ENCODE results near the gene KIF5B. TPM values are rescaled to one million over a fixed set of nuclear protein-coding genes. Genes with fewer than 3 reads are reported as not detected.
A peak's percentile ranks its signal among the peaks of the same experiment; 100 is the strongest.
"Not testable (repeated sequence)": the region's sequence is repeated elsewhere in the genome, so short reads cannot be mapped to it uniquely, and the experiment has no call there.

The KIF5B gene
- 78.1 TPM for total RNA-seq

- intact Hi-C loops (cut with DNase I), result loop anchor here (5.0 kb wide), 3 partner anchors 51 to 291 kb away; partner anchors contain the start of gene EPC1
- peak; percentile 27 to 90 for DNase-seq (ENCODE audit: low spot score in 2 of 2)
- no peaks in the 10 kb centered on the region for H3K9me3 ChIP-seq
- no peak for TF ChIP-seq CTCF (IDR thresholded peaks at IDR 0.05)
- H3K27ac ChIP-seq, result peak within 1 kb of the TSS; percentile 98 to 100
- H3K36me3 ChIP-seq, result no peaks in the 10 kb centered on the region
- no peaks in the 10 kb centered on the region for H3K27me3 ChIP-seq
- peaks cover 0 to 12% of the 10 kb centered on the region in 2 donors for H3K4me1 ChIP-seq
- peak within 1 kb of the TSS; percentile 79 to 98 for H3K4me3 ChIP-seq
Measured at GRCh38 chr10:32056136-32057035, at the start of gene KIF5B. Gene KIF5B (minus strand): TSS chr10:32056425. CDS start chr10:32055973, 452 bp downstream.

- peaks cover 0 to 13% of the 10 kb centered on the region in 2 donors for H3K4me1 ChIP-seq
- no peak overlapping the region for H3K4me3 ChIP-seq
- TF ChIP-seq CTCF (IDR thresholded peaks at IDR 0.05), result no peak
- H3K9me3 ChIP-seq, result no peaks in the 10 kb centered on the region
- intact Hi-C loops (cut with DNase I), result loop anchor here (5.0 kb wide), 1 partner anchor 49 kb away; the partner anchor contains the start of gene KIF5B
- no peaks in the 10 kb centered on the region for H3K36me3 ChIP-seq
- no peak overlapping the region for H3K27ac ChIP-seq
- DNase-seq (ENCODE audit: low spot score in 2 of 2), result no peak
- H3K27me3 ChIP-seq, result no peaks in the 10 kb centered on the region
Measured at GRCh38 chr10:32105782-32106382, 49.7 kb upstream of the KIF5B start.

- Histone ChIP-seq H3K4me3 (no peak overlapping the region), H3K4me1 (peaks cover 0 to 13% of the 10 kb centered on the region in 2 donors), H3K9me3 (no peaks in the 10 kb centered on the region), H3K27me3 (no peaks in the 10 kb centered on the region), H3K36me3 (no peaks in the 10 kb centered on the region), H3K27ac (peak overlapping the region; percentile 38 to 57)
- no peak for TF ChIP-seq CTCF (IDR thresholded peaks at IDR 0.05)
- no peak for DNase-seq (ENCODE audit: low spot score in 2 of 2)
- intact Hi-C loops (cut with DNase I), result loop anchor here (5.0 kb wide), 1 partner anchor 48 kb away; the partner anchor contains the start of gene KIF5B
Measured at GRCh38 chr10:32104622-32105509, 48.6 kb upstream of the KIF5B start.

- H3K9me3 ChIP-seq, result no peaks in the 10 kb centered on the region
- no peak overlapping the region for H3K4me3 ChIP-seq
- intact Hi-C loops (cut with DNase I), result no loop called here
- H3K36me3 ChIP-seq, result no peaks in the 10 kb centered on the region
- H3K27me3 ChIP-seq, result no peaks in the 10 kb centered on the region
- no peak for DNase-seq (ENCODE audit: low spot score in 2 of 2)
- peak overlapping the region; percentile 38 to 57 for H3K27ac ChIP-seq
- no peak for TF ChIP-seq CTCF (IDR thresholded peaks at IDR 0.05)
- H3K4me1 ChIP-seq, result peaks cover 0 to 13% of the 10 kb centered on the region in 2 donors
Measured at GRCh38 chr10:32104181-32104580, 48.0 kb upstream of the KIF5B start.

- TF ChIP-seq CTCF (IDR thresholded peaks at IDR 0.05), result no peak
- DNase-seq (ENCODE audit: low spot score in 2 of 2), result no peak
- Histone ChIP-seq H3K36me3 (no peaks in the 10 kb centered on the region), H3K27me3 (no peaks in the 10 kb centered on the region), H3K27ac (peak overlapping the region; percentile 38 to 57), H3K9me3 (peaks cover 0 to under 1% of the 10 kb centered on the region in 2 donors), H3K4me1 (peaks cover 0 to 13% of the 10 kb centered on the region in 2 donors), H3K4me3 (no peak overlapping the region)
- intact Hi-C loops (cut with DNase I), result no loop called here
Measured at GRCh38 chr10:32103721-32104120, 47.5 kb upstream of the KIF5B start.

- H3K27ac ChIP-seq; H3K9me3 ChIP-seq; H3K4me1 ChIP-seq; H3K4me3 ChIP-seq; H3K27me3 ChIP-seq; DNase-seq (ENCODE audit: low spot score in 2 of 2); intact Hi-C loops (cut with DNase I); H3K36me3 ChIP-seq: not testable (repeated sequence)
Measured at GRCh38 chr10:32098566-32099259, 42.5 kb upstream of the KIF5B start.

All from ascending aorta (tissue), 2 donors.